ENCODE measurements around the gene MSGN1.

The MSGN1 gene

DNA sequence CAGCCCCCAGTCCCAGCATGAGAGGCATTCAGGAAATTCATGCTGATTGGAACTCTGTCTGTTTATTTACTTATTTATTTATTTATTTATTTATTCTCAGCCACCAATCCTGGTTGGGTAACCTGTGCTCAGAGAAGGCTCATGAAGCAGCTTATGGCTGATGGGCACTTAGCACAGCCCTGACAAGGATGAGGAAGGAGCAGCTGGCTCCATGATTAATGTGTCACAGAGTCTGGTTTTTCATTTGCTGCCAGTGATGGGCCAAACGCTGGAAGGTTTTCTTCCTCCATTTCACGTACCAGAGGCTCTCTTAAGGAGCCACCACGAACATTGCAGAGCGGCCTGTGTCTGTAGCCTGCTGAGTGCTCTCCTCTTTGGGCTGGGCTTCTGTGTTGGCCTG is 33.9 kb downstream of the MSGN1 start:
- no peak for DNase-seq

DNA sequence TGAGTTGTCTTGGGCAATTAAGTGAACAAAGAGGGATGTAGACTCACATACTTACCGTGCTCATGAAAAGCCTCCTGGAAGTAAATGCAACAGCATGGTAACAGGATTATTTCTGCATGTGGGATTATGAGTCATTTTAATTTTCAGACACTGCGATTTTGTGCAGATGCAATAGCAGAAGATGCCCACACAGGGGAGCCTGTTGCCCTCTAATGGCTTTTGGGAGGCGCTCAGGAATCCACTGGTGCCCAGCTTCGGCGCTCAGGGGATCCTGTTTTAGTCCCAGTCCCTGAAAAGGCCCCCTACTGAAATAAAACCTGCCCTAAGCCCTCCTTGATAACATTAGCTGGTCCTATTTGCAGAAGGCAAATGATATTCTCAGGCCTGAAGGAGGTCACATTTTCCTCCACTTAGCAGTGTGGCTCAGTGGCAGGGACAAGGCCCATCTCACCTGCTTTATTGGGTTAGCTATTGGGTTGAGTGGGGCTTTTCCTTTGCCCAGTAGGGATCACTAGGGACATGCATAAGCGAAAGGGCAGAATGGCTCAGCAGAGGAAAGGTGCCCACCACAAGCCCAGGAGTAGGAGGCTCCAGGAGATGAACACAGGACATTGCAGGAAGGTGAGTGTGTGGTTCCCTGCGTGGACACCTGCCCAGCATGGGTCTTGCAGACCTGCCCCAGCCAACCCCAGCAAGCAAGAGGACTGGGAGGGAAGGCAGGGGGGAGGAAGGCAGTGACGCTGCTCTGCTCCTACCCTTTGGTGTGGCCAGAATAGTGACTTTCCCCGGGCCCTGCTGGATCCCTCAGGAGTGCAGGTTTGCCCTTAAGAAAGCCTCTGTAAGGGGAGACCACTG is 35.7 kb downstream of the MSGN1 start:
- no peak for DNase-seq

DNA sequence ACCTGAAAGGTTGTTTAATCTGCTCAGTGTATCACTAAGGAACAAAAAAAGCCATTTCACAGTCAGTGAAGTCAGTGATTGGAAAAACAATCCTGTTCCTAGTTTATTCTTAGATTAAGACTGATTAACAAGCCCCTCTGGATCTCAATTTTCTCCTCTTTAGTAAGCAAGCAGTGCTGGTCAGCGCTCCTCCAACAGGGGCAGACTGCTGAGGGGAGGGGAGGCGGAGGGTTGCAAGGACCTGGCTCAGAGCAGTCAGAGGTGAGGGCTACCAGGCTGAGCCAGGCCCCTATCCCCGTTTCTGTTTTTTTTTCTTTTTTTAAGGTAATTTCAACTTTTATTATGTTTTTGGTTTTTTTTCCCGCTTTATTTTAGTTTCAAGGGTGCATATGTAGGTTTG is 37.5 kb downstream of the MSGN1 start:
- DNase-seq = no peak

DNA sequence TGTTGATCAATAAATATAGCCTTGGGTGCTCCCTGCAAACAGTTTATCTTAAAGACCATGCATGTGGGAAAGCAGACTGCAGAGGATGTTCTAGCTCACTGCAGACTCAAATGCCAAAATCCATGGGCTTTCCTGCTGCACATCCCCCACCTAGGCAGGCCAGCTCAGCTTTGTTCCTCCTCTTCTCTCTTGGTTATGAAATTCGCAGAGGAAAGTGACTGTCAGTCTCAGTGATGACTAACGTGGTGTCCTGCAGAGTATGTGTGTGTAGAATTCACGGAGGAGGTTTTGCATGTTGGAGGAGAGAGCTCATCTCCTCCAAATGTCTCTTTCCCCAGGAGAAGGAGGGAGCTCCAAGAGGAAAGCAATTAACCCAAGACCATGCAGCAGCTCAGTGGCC is 40.8 kb downstream of the MSGN1 start:
- DNase-seq = no peak

DNA sequence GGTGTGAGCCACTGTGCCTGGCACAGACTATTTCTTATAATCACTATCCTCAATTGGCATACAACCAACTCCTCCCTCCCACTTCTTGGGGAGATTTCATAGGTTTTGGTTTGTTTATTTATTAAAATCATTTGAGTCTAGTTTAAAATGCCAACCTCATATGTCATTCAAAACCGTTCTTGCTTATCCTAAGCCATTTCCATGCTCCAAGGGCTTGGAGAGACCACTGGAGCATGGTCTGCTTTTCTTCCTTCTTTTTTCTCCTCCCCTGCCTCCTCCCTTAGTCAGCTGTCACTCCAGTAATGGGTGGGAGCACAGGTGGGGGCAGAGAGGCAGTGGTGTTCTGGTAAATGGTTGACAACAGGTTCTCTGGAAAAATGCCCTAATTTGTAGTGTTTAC is 41.8 kb downstream of the MSGN1 start:
- DNase-seq = no peak

DNA sequence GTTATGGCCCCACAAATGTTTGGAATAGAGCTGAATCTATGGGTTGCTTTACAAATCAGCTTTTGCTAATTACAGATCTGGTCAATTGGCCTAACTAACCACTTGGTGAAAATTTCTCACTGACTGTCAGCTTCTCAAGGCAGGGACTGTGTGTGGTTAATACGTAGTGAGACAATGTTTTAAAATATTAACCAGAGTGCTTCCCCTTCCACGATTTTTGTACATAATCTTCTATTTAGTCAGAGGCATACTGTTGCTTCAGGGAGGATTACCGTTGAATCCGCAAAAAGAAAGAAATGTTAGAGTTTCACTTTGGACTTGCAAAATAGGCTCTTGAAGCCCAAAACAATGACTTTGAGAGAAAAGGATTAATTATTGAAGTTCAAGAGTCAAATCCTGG is 47.3 kb downstream of the MSGN1 start:
- DNase-seq = no peak

DNA sequence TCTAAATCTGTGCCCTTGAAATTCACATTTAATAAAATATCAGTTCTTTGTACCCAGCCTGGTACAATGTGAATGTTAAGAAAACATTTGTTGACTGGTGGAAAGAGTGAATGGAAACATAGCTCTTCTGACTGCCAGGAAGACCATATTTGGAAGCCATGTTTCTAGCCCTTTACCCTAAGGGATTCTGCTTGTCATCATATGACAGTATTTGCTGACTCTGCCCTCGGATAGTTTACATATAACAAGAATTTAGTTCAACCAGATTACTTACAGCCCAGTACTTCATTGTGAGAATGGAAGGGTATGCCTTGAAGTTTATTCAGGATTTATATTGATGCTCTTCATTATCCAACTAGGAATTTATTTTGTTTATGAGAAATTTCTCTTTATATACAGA is 48.4 kb downstream of the MSGN1 start:
- no peak for DNase-seq

DNA sequence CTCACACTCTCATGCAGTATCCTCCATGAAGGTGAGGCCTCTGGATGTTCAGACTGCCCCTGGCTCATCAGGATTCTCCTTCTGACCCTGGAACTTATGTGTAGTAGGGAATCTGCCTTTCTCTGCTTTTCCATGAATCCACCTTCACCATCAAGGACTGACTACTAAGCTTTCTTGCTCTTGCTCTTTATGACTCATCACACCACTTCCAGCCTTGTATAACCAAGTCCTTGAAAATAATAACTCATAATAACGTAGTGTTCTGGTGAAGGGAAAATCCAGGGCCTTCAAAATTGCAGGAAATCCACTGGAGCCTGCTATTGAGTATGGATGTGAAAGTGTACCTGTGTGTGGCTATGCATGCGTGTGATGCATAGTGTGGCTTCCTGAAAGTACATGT is 50.9 kb downstream of the MSGN1 start:
- no peak for DNase-seq
